SKM-1 treated with dmso at 0.1 percent for 144 hours (cell line): Measurements from ENCODE around the gene TUBB3.
"Not testable (repeated sequence)": the region's sequence is repeated elsewhere in the genome, so short reads cannot be mapped to it uniquely, and the experiment has no call there.

ENCODE experiments used
- DNase-seq: peaks from one replicate; lab custom pipeline; 2025; ENCODE audit not compliant: unreplicated experiment; lab: John Stamatoyannopoulos, UW

The TUBB3 gene

DNA sequence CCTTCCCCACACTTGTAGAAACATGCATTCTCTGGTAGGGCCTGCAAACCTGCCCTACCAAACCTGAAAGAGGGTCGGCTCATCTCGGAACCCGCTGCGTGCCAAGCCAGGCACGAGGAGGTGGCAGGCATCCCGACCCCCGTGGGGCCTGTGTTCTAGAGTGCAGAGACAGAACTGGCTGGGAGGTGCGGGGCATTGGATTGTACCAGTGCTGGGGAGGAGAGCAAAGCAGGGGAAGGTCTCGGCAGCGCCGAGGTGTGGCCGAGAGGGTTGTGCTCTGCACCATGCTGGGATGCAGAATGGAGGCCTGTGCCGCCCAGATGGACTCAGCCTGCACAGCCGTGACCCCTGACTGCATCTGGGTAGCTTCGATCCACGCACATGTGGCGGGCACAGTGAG lies 22.3 kb upstream of the TUBB3 start:
- DNase-seq: no peak

DNA sequence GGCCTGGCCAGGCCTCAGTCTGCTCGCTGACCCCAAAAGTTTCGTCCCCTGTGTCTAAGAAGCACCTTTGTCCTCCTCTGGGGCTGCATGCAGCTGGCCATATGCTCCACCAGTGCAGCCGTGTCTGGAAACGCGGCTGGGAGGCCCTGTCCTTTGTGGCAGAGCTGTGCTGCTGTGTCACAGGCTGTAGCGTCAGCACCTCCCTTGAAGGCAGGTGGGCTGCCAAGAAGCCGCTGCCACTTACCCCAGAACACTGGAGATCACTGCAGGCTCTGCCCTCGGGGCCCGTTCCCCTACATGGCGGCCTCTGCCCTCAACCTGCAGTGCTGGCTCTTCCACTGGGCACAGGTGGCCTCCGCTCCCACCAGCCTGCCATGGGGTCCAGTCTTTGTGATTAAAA lies 20.2 kb upstream of the TUBB3 start:
- DNase-seq: no peak

DNA sequence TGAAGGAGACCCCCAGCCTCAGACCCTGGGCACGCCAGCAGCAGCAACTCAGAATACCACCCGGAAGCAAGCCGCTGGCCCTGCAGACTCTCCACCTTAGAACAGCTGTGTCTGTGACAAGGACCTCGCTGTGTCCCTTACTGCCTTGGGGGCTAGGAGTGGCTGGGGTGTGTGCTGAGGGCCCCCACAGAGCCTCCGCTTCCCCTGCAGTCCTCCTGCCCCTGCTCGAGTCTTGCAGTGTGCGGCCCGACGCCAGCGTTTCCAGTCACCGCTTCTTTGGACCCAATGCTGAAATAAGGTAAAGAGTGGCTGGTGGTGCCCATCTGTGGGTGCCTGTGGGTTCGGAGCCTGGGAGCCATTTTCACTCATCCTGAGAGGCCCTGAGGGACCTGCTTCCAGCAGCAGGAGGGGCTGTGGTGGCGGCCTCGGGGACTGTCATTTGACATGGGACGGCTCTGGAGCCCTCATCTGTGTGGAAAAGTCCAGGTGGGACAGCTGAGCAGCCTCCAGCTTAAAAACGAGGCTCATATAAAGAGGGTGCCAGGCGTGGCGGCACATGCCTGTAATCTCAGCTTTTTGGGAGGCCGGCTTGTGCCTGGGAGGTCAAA lies 19.1 kb upstream of the TUBB3 start:
- DNase-seq: no peak

DNA sequence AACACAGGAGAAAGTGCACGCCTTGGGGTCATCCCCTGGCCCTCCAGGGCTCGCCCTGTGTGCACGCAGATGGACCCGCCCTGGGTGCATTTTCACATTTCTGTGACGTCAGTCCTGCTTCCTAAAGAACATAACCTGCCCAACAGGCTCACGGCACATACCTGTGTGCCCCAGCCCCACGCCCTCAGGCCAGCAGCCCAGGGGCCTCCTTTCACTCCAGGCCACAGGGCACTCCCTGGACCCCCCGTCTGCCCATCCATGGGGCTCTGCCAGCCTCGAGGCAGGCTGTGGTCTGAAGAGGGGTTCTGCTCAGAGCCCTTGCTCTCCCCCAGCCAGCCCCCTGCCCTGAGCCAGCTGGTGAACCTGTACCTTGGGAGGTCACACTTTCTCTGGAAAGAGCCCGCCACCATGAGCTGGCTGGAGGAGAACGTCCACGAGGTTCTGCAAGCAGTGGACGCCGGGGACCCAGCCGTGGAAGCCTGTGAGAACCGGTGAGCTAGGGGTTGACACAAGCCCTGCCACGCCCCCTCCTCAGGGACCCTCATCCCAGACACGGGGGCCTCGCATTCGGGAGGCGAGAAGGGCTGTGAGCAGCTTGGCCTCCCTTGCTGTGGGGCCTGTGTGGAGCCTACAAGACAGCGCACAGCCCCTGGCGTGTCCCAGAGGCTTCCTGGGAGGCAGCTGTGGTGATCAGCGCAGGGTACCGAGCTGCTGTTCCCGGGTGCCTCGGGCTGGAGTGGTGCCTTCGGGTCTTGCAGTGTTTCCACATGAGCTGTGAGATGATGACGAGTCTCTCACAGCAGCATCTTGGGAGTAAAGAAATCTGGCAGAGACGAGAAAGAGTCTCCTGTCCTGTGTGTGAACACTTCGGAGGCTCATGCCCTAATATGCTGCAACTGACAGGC lies 18.3 kb upstream of the TUBB3 start:
- no peak for DNase-seq

DNA sequence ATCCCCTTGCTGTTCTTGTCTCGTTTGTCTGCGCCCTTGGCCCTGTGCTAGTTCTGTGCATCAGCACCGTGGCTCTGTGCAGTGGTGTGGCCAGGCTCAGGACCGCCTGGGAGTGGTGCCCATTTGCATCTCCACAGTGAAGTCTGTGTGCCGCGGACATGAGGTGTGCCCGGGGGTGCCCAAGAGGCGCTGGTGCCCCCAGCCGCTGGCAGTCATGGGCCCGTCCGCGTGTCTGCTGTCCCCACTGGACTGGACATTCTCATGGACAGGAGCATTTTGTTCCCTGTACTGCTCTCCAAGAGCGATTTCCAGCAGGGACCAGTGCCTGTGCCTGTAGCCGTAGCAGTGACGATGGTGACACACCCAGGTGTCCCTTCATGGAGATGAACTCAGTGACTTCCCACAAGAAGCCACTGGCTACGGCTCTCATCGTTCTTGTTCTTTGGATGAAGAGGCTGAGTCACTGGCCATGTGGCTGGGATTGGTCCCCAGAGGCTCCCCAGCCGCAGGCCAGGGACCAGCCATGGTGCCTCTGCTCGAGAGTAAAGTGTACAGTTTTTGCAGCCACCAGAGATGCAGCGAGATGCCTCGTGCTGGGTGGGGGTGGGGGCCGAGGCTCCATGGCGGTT lies 17.5 kb upstream of the TUBB3 start:
- no peak for DNase-seq

DNA sequence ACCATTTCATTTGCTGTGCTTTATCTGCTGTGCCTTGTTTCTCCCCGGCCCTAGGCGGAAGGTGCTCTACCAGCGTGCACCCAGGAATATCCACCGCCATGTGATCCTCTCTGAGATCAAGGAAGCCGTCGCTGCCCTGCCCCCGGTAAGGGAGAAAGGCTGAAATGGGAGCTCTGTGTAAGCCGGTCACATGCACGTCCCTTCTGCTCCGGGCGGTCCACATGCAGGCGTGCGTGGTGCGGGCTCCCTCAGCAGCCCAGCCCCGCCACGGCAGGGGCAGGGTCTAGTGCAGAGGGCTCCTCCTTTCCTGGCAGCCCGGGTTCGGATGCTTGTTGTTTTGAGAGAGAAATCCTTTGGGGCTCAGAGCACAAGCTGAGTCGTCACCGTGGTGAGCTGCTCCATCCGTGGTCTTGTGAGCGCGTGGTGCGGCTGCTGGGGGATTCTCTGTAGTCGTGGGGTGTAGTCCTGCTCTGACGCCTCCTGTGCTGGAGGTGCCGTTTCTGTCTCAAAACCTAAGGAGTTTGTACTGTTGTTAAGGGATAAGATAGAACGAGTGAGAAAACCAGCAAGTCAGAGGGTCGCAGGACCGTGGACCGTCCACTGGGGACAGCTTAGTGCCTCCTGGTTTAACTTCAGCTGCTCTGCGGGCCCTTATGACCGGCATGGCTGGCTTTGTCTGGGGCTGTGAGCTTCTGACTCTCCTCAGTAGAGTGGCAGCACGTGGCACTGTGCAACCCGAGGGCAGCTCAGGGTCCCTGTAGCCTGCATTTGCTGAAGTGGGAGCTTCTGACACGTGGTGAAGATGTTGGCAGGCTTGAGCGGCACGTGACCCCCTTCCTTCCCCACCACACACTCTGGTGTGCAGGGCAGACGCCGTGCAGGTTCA lies 16.8 kb upstream of the TUBB3 start:
- DNase-seq: no peak

DNA sequence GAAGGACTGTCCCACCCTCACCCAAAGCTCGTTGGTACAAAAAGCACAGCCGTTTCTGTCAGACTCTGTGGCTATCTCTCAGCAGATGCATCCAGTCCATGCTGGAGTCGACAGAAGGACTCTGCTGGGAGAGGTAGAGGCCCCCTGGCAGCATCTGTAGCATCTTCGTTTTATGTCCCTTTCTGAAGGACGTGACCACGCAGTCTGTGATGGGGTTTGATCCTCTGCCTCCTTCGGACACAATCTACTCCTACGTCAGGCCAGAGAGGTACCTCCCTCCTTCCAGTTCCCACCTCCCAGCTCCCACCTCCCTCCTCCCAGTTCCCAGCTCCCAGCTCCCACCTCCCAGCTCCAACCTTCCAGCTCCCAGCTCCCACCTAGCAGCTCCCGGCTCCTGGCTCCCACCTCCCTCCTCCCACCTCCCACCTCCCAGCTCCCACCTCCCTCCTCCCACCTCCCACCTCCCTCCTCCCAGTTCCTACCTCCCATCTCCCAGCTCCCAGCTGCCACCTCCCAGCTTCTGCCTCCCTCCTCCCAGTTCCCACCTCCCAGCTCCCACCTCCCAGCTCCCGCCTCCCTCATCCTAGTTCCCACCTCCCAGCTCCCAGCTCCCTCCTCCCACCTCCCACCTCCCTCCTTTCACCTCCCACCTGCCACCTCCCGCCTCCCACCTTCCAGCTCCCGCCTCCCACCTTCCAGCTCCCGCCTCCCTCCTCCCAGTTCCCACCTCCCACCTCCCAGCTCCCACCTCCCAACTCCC lies 15.9 kb upstream of the TUBB3 start:
- DNase-seq: no peak

DNA sequence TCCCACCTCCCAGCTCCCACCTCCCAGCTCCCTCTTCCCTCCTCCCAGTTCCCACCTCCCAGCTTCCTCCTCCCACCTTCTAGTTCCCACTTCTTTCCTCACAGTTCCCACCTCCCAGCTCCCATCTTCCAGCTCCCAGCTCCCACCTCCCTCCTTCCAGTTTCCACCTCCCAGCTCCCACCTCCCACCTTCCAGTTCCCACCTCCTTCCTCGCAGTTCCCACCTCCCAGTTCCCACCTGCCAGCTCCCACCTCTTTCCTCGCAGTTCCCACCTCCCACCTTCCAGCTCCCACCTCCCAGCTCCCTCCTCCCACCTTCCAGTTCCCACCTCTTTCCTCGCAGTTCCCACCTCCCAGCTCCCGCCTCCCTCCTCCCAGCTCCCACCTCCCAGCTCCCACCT lies 14.9 kb upstream of the TUBB3 start:
- DNase-seq: no peak

DNA sequence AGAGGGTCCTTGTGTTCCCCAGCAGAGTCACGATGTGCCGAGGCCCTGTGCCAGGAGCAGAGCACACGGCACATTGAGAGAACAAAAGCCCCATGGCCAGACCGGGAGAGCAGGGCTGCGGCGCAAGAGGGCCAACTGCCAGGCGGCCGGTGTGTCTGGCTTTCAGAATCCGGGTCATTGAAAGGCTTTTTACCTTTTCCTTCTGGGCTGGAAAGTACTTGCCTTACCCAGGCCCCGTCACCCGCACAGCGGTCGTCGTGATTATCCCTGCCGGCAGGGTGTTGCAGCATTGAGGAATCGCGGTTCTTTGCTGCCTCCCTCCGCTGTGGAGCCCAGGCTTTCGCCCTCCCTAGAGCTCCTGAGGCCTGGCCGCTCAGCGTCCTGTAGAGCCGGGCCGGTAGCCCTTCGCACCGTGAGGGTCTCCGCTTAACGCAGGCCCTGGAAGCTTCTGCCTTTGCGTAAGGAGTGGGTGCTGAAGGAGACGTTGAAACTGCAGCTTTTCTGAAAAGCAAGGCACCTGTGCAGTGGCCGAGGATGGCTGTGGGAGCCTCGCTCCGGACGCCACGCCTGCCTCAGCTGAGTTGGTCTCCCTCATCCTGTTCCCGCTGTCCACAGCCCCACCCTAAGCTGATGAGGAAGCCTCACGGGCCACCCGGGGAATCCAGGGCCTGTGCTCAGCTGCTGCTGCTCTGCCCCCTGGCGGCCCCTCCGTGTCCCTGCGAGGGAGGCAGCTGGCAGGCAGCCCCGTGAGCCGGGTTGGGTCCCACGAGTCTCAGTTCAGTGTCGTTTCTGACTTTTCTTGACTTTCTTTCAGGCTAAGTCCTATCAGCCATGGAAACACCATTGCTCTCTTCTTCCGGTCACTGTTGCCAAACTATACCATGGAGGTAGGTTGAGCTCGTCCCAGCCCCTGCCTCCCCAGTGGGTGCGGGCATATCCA lies 13.1 kb upstream of the TUBB3 start:
- DNase-seq: peak; percentile 71

DNA sequence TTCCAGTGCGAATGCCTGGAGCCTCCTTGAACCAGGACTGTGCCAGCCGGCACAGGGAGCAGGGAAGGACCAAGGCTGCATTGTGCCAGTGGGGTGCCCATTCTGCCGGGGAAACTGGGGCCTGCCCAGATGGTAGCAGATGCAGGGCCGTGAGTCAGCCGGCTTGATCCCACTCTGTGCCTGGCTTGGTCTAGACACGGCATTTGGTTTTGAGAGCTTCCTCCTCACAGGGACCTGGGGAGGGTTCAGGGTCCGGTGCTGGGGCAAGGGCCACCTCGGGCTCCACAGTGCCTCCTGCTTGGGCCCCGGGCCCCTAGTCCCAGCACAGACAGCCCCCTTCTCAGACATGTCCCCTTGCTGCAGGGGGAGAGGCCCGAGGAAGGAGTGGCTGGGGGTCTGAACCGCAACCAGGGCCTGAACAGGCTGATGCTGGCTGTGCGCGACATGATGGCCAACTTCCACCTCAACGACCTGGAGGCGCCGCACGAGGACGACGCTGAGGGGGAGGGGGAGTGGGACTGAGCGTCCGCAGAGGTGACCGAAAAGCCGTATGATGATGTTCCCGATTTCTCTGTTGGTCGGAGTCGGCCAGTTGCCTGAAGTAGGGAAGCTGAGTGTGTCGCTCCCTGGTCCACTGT lies 12.3 kb upstream of the TUBB3 start:
- no peak for DNase-seq

DNA sequence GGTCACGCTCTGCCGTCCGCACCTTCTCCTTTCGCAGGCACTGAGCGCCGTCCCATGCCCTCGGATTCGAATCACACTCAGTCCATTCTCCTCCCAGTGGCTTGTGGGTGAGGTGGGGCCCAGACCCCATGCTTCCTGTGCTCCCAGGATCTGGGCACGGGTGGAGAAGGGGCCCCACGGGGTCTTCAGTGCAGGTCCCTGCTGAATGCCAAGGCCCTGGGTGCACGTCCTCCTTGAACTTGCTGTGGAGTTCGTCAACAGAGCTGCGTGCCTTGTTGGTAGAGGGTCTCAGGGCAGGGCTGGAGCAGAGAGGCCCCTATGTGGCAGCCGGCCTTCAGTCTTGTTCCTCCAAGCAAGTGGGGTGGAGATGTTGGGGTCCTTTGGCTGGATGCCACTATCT lies 11.8 kb upstream of the TUBB3 start:
- no peak for DNase-seq

DNA sequence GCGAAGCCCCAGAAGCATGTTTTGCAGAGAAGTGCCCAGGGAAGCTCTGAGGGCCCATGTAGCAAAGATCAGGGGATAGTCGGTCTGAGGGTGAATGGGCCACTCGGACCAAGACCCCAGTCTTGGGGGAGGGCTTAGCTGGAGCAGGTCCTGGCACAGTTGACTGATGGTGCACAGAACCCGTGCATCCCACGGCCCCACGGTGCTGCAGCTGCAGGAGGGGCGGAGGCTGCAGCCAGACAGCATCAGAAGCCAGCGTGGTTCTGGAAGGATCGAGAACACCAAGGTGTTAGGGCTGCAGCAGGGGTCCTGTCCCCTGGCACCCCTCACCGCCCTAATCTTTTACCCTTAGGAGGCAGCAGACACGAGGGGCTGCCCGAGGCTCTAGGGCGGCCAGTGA lies 11.0 kb upstream of the TUBB3 start:
- no peak for DNase-seq

DNA sequence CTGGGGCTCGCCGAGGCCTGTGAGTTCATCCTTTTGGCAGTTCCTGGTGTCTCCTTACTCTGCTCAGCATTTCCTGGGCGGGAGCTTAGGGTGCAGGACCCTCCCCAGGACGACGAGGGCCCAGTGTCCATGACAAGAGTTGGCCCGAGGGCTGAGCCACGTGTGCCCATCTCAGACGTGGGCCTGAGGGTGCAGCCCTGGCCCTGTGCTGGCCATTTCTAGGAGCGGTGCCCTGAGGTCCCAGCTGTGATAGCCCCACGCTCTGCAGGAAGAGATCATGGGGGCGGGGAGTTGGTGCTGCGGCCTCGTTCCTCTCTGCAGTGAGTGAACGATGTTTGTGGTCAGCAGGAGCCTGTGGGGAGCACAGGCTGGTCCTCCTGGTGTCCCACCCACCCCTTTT lies 10.5 kb upstream of the TUBB3 start:
- DNase-seq: no peak

DNA sequence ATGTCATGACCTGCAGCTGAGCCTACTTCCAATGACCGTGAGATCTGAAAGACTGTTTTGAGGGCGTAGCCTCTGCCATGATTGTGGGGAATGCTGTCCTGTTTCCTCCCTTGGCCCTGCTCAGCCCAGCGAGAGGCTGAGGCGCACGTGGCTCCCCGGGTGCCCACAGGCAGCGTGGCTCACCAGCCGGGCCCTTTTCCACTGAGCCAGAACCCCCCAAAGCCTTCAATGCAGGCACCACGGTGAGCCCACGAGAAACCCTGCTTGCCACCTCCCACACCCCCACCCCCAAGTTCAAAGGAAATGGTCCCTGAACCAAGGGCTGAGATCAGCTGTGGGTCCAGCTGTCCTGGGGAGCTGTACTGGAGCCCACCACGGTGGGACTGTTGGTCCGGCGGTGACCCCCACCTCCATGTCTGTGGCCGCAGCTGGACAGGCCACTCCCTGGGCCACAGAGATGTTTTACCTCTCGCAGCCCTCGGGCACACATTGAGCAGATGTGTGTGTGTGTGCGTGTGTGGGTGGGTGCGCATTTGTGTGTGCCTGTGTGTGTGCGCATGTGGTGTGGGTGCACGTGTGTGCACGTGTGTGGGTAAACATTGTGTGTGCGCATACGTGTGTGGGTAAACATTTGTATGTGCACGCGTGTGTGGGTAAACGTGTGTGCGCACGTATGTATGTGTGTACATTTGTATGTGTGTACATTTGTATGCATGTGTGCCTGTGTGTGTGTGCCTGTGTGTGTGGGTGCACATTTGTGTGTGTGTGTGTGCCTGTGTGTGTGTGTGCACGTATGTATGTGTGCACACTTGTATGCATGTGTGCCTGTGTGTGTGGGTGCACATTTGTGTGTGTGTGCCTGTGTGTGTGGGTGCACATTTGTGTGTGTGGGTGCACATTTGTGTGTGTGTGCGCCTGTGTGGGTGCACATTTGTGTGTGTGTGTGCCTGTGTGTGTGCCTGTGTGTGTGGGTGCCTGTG lies 9.4 kb upstream of the TUBB3 start:
- no peak for DNase-seq

DNA sequence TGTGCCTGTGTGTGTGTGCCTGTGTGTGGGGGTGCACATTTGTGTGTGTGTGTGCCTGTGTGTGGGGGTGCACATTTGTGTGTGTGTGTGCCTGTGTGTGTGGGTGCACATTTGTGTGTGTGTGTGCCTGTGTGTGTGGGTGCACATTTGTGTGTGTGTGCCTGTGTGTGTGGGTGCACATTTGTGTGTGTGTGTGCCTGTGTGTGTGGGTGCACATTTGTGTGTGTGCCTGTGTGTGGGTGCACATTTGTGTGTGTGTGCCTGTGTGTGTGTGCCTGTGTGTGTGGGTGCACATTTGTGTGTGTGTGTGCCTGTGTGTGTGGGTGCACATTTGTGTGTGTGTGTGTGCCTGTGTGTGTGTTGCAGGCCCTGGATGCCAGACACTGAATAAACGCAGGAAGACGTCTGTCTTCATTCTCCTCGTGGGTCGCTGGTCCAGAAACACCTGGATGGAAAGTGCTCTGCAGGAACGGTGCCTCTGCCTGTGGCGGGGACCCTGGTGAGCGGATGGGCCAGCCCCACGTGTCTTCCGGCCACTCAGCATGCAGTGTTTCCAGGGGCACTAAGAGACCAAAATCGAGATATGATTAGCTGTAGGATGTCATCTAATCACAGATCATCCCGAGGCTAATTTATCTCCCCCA lies 8.4 kb upstream of the TUBB3 start:
- not testable (repeated sequence) for DNase-seq

DNA sequence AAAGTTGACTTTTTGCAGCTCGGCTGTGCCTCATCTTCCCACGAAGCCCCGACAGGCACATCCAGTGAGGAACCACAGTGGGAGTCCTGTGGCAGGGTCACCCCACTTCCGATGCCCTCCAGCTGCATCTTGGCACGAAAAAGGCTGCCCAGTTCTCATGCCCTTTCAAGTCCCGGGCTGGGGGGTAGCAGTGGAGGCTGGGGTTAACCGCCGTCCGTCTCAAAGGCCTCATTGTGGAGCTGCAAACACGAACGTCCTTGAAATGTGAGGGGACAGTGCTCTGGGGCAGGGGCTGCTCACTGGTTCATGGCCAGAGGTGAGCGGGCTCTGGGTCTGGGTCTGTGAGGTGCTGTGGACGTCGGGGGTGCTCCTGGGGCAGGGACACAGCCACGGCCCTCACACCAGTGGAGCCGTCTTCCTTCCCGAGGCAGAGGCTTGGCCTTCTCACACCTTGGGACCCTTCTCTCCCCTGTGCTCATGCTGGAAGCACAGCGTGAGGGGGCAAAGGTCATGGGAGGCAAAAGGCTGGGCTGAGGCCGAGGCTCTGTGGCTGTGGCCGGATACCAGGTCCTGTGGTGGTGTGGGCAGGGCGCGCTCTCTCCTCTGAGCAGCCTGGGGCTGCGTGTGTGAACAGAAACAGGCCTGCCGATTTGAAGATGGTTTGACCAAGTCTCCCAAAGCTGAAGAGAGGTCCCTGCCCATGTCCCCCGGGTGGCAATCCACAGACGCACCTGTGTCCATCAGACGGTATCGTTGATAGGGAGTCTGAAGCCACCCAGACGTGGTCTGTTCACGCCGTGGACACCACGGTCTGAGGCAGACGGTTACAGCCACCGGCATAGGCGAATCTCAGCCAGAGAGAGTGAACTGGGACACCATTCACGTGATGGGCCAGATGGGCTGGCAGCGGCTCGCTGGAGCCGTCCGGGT lies 7.6 kb upstream of the TUBB3 start:
- DNase-seq: no peak
